Measurements from ENCODE around the gene TSPAN3. TPM values are rescaled to one million over a fixed set of nuclear protein-coding genes. Genes with fewer than 3 reads are reported as not detected.

The TSPAN3 gene
- total and polyA plus RNA-seq, 8 donors = 71.6 to 173 (median 89.2) TPM

GRCh38 chr15:77081971-77082370, 11.1 kb upstream of the TSPAN3 start:
- TF ChIP-seq CTCF (IDR thresholded peaks at IDR 0.05) = no peak
- intact Hi-C loops (cut with DNase I) = no loop called here
- 75 to 85% methylated on average over 5 of the region's 5 CpGs for WGBS, 2 donors

GRCh38 chr15:77076323-77076915, 5.5 kb upstream of the TSPAN3 start:
- no peak for ATAC-seq
- no peaks in the 10 kb centered on the region for H3K9me3 ChIP-seq
- DNase-seq = no peak
- no peak overlapping the region for H3K4me3 ChIP-seq
- no peak overlapping the region for H3K27ac ChIP-seq
- FAIRE-seq = no peak
- H3K27me3 ChIP-seq = no peaks in the 10 kb centered on the region
- no peaks in the 10 kb centered on the region for H3K4me1 ChIP-seq
- TF ChIP-seq CTCF (IDR thresholded peaks at IDR 0.05) = no peak
- intact Hi-C loops (cut with DNase I) = no loop called here
- H3K36me3 ChIP-seq = no peaks in the 10 kb centered on the region
- 65 to 78% methylated on average over 4 of the region's 4 CpGs for WGBS, 2 donors

More at GRCh38 chr15:77081971-77082370, 11.1 kb upstream of the TSPAN3 start:
- no peak for DNase-seq
- H3K4me3 ChIP-seq = no peak overlapping the region
- no peaks in the 10 kb centered on the region for H3K27me3 ChIP-seq
- ATAC-seq = no peak
- FAIRE-seq = no peak
- no peak overlapping the region for H3K27ac ChIP-seq
- H3K4me1 ChIP-seq = peaks cover 0 to 5% (median 0%) of the 10 kb centered on the region in 3 donors
- no peaks in the 10 kb centered on the region for H3K9me3 ChIP-seq
- H3K36me3 ChIP-seq = no peaks in the 10 kb centered on the region

- FAIRE-seq = no peak
- H3K4me3 ChIP-seq = no peak overlapping the region
- H3K36me3 ChIP-seq = no peaks in the 10 kb centered on the region
- H3K9me3 ChIP-seq = no peaks in the 10 kb centered on the region
- no peaks in the 10 kb centered on the region for H3K27me3 ChIP-seq
- intact Hi-C loops (cut with DNase I) = no loop called here
- no peak overlapping the region for H3K27ac ChIP-seq
- peaks cover 0 to 3% (median 0%) of the 10 kb centered on the region in 3 donors for H3K4me1 ChIP-seq
- DNase-seq = no peak
- ATAC-seq = no peak
- no peak for TF ChIP-seq CTCF (IDR thresholded peaks at IDR 0.05)
- WGBS, 2 donors = 26 to 47% methylated on average over 9 of the region's 9 CpGs
Measured at GRCh38 chr15:77075528-77075927, 4.6 kb upstream of the TSPAN3 start.

- FAIRE-seq = no peak
- no peak for ATAC-seq
Measured at GRCh38 chr15:77074350-77074749, 3.4 kb upstream of the TSPAN3 start.

More at GRCh38 chr15:77074350-77074749, 3.4 kb upstream of the TSPAN3 start:
- Histone ChIP-seq H3K36me3 (no peaks in the 10 kb centered on the region), H3K27ac (no peak overlapping the region), H3K9me3 (no peaks in the 10 kb centered on the region), H3K4me1 (peaks cover 0 to 3% (median 2%) of the 10 kb centered on the region in 3 donors), H3K4me3 (no peak overlapping the region), H3K27me3 (no peaks in the 10 kb centered on the region)
- 59 to 72% methylated on average over 2 of the region's 2 CpGs for WGBS, 2 donors
- DNase-seq = no peak
- TF ChIP-seq CTCF (IDR thresholded peaks at IDR 0.05) = no peak
- intact Hi-C loops (cut with DNase I) = no loop called here

All from pancreas (tissue), 10 donors.